HEK293 (cell line): ENCODE measurements around the gene VGLL4.

ENCODE experiments used
- CTCF ChIA-PET: fragments of 350-600 bp; formaldehyde crosslinking; extraction: SDS; loops from one replicate; lab custom pipeline; 2021; ENCODE audit warnings: antibody characterized with exemption; lab: Yijun Ruan, JAX
- POLR2A ChIA-PET: fragments of 300-600 bp; formaldehyde crosslinking; extraction: SDS; loops from one replicate; lab custom pipeline; 2020; ENCODE audit warnings: antibody characterized with exemption, inconsistent platforms; lab: Yijun Ruan, JAX
- H3K27ac ChIP-seq: fragments of 200-500 bp; sonication (Bioruptor generic); 2 replicates; pipeline ENCODE4 v1.5.1; 2014; ENCODE audit warnings: low read depth, low read length, control low read depth, inconsistent platforms; ENCODE audit errors: extremely low read depth
- H3K36me3 ChIP-seq, 2 experiments: fragments of 200-500 bp in 1 of 2; sonication (Bioruptor generic) in 1 of 2; 1 replicate in 1 of 2; 2 replicates in 1 of 2; pipeline ENCODE4 v1.5.1; 2014 to 2017; ENCODE audit warnings: inconsistent platforms in 2 of 2, low read length in 2 of 2; ENCODE audit not compliant: control insufficient read depth in 2 of 2, insufficient read depth in 1 of 2
- H3K4me1 ChIP-seq: fragments of 200-500 bp; sonication (Bioruptor generic); 2 replicates; pipeline ENCODE4 v1.5.1; 2014; ENCODE audit warnings: mild to moderate bottlenecking, low read length, inconsistent platforms; ENCODE audit not compliant: control insufficient read depth, insufficient read depth
- H3K4me3 ChIP-seq: 2 replicates; pipeline ENCODE4 v1.5.1; 2011; ENCODE audit warnings: low read depth, mild to moderate bottlenecking, control low read depth, low read length, moderate library complexity
- H3K9me3 ChIP-seq: fragments of 200-500 bp; sonication (Bioruptor generic); 2 replicates; pipeline ENCODE4 v1.5.1; 2014; ENCODE audit warnings: low read depth, low read length, inconsistent platforms; ENCODE audit not compliant: control insufficient read depth, insufficient read depth
- IKZF3 ChIP-seq: fragments of 450-650 bp; IDR thresholded peaks from 2 replicates; pipeline ENCODE4 v1.5.0; 2018; ENCODE audit warnings: missing biosample characterization, mild to moderate bottlenecking, missing genetic modification characterization, moderate library complexity
- MYNN ChIP-seq: fragments of 450-650 bp; formaldehyde crosslinking; IDR thresholded peaks from 2 replicates; pipeline ENCODE4 v1.5.1; 2016; ENCODE audit warnings: missing biosample characterization, missing genetic modification characterization, borderline replicate concordance
- PRDM4 ChIP-seq: fragments of 450-650 bp; formaldehyde crosslinking; IDR thresholded peaks from 2 replicates; pipeline ENCODE4 v1.5.1; 2017; ENCODE audit warnings: missing biosample characterization, missing genetic modification characterization
- PRDM6 ChIP-seq: fragments of 450-650 bp; formaldehyde crosslinking; IDR thresholded peaks from 2 replicates; pipeline ENCODE4 v1.5.1; 2017; ENCODE audit warnings: missing biosample characterization, missing genetic modification characterization
- SCRT2 ChIP-seq: fragments of 450-650 bp; formaldehyde crosslinking; IDR thresholded peaks from 2 replicates; pipeline ENCODE4 v1.5.1; 2016; ENCODE audit warnings: missing biosample characterization, missing genetic modification characterization
- SP2 ChIP-seq: fragments of 450-650 bp; formaldehyde crosslinking; IDR thresholded peaks from 2 replicates; pipeline ENCODE4 v1.5.1; 2016; ENCODE audit warnings: missing biosample characterization, missing genetic modification characterization
- TRIM28 ChIP-seq: IDR thresholded peaks from 2 replicates; pipeline ENCODE4 v1.6.1; 2011; ENCODE audit warnings: low read length, control low read depth, borderline replicate concordance
- ZBTB44 ChIP-seq: fragments of 450-650 bp; IDR thresholded peaks from 2 replicates; pipeline ENCODE4 v1.5.1; 2018; ENCODE audit warnings: missing biosample characterization, mild to moderate bottlenecking, missing genetic modification characterization
- ZNF10 ChIP-seq: fragments of 450-650 bp; formaldehyde crosslinking; IDR thresholded peaks from 2 replicates; pipeline ENCODE4 v1.5.1; 2017; ENCODE audit warnings: missing biosample characterization, missing genetic modification characterization
- ZNF112 ChIP-seq: fragments of 450-650 bp; formaldehyde crosslinking; IDR thresholded peaks from 2 replicates; pipeline ENCODE4 v1.5.0; 2017; ENCODE audit warnings: missing biosample characterization, missing genetic modification characterization
- ZNF18 ChIP-seq: fragments of 450-650 bp; formaldehyde crosslinking; IDR thresholded peaks from 2 replicates; pipeline ENCODE4 v1.5.1; 2016; ENCODE audit warnings: missing biosample characterization, missing genetic modification characterization
- ZNF341 ChIP-seq: fragments of 450-650 bp; formaldehyde crosslinking; IDR thresholded peaks from 2 replicates; pipeline ENCODE4; 2016; ENCODE audit warnings: low read depth, missing biosample characterization, missing genetic modification characterization
- ZNF366 ChIP-seq: fragments of 450-650 bp; formaldehyde crosslinking; conservative IDR thresholded peaks from 2 replicates; pipeline ENCODE4 v1.5.1; 2016; ENCODE audit warnings: missing biosample characterization, missing genetic modification characterization
- ZNF513 ChIP-seq: fragments of 450-650 bp; IDR thresholded peaks from 2 replicates; pipeline ENCODE4 v1.5.1; 2018; ENCODE audit warnings: missing biosample characterization, missing genetic modification characterization
- ZNF580 ChIP-seq: fragments of 450-650 bp; formaldehyde crosslinking; IDR thresholded peaks from 2 replicates; pipeline ENCODE4 v1.5.1; 2016; ENCODE audit warnings: missing biosample characterization, missing genetic modification characterization
- ZNF623 ChIP-seq: fragments of 450-650 bp; formaldehyde crosslinking; IDR thresholded peaks from 2 replicates; pipeline ENCODE4 v1.5.1; 2016; ENCODE audit warnings: missing biosample characterization, missing genetic modification characterization
- ZSCAN5A ChIP-seq: fragments of 450-650 bp; formaldehyde crosslinking; IDR thresholded peaks from 2 replicates; pipeline ENCODE4 v1.5.1; 2016; ENCODE audit warnings: missing biosample characterization, missing genetic modification characterization

VGLL4 gene

GRCh38 chr3:11637901-11638458 is 5.7 kb downstream of the VGLL4 start (continued):
- TF ChIP-seq PRDM4 (peak; percentile 84), ZNF623 (tag by site-specific recombination) (no peak), ZNF112 (tag by site-specific recombination) (no peak), ZNF513 (tag by site-specific recombination) (peak; percentile 53; the same call in 1 of the 2 replicates), PRDM6 (tag by site-specific recombination) (peak; percentile 11; the same call in 1 of the 2 replicates), SP2 (no peak), ZNF18 (tag by site-specific recombination) (0 out of 2 replicates have a peak, but pooled peaks have one; percentile 25), ZNF366 (tag by site-specific recombination) (peak; percentile 62; the same call in 1 of the 2 replicates)

- TF ChIP-seq SCRT2 (tag by site-specific recombination) = peak; percentile 63
- TF ChIP-seq MYNN = no peak
- 0 out of 2 replicates have a peak, but pooled peaks have one; percentile 6 for TF ChIP-seq ZNF10
- TF ChIP-seq ZNF580 = no peak
- TF ChIP-seq, all 188 proteins: peak for 2
- Histone ChIP-seq H3K4me1 (peaks cover 61% of the 10 kb centered on the region), H3K27ac (no peak overlapping the region), H3K4me3 (no peak overlapping the region), H3K36me3 (no peaks in the 10 kb centered on the region), H3K9me3 (no peaks in the 10 kb centered on the region)
- CTCF ChIA-PET = interaction anchor here (0.7 to 1.4 kb wide), 2 partner anchors 16 to 21 kb away, joined by 3 to 4 read pairs; no protein-coding TSS in a partner anchor
- POLR2A ChIA-PET = no interaction called here
Measured at GRCh38 chr3:11636394-11636770, 7.3 kb downstream of the VGLL4 start.

GRCh38 chr3:11635680-11636393 is 7.9 kb downstream of the VGLL4 start:
- Histone ChIP-seq H3K4me1 (peaks cover 61% of the 10 kb centered on the region), H3K9me3 (no peaks in the 10 kb centered on the region), H3K27ac (no peak overlapping the region), H3K36me3 (no peaks in the 10 kb centered on the region), H3K4me3 (no peak overlapping the region)
- POLR2A ChIA-PET = no interaction called here
- CTCF ChIA-PET = interaction anchor here (0.7 to 1.4 kb wide), 4 partner anchors 15 to 147 kb away, joined by 3 to 4 read pairs (median 4); no protein-coding TSS in a partner anchor
- peak; percentile 25; the same call in 1 of the 2 replicates for TF ChIP-seq ZNF341 (tag by site-specific recombination)
- peak; percentile 24; the same call in 1 of the 2 replicates for TF ChIP-seq IKZF3 (tag by site-specific recombination)
- peak; percentile 78 for TF ChIP-seq PRDM6 (tag by site-specific recombination)
- no peak for TF ChIP-seq ZSCAN5A
- no peak for TF ChIP-seq ZNF623 (tag by site-specific recombination)
- 0 out of 2 replicates have a peak, but pooled peaks have one; percentile 16 for TF ChIP-seq TRIM28
- peak; percentile 17; the same call in 1 of the 2 replicates for TF ChIP-seq ZBTB44 (tag by site-specific recombination)
